Stimulated activated CD8-positive, alpha-beta memory T cell treated with anti-CD3 and anti-CD28 coated beads, Interleukin-12 subunit alpha, Interleukin-12 subunit beta, amount 100 ng/mL, for 1 hour (primary cell): Measurements from ENCODE around the gene CDH13.

Experiments used
- DNase-seq: peaks from one replicate; pipeline ENCODE4 v3.0.0-alpha.2; 2020; ENCODE audit warnings: low read depth

Gene CDH13

DNA sequence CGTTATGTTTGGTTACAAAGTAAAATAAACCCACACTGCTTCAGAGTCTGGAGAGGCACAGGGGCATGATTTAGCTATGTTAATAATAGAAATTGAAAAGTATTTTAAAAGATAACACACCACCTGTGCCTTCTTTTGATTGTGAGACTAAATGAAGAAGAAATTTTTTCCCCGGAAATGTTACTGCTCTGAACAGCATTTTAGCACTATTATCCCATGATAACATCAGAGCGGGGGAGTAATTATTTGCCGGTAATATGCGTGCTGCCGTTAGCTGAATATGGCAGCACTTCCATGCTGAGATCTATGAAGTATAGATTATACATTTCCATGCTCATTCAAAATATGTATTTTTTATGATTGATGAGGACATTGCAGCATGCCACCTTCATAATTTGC is 680.8 kb downstream of the CDH13 start:
- no peak for DNase-seq

GRCh38 chr16:83308414-83308813 is 681.6 kb downstream of the CDH13 start:
- DNase-seq = no peak

DNA sequence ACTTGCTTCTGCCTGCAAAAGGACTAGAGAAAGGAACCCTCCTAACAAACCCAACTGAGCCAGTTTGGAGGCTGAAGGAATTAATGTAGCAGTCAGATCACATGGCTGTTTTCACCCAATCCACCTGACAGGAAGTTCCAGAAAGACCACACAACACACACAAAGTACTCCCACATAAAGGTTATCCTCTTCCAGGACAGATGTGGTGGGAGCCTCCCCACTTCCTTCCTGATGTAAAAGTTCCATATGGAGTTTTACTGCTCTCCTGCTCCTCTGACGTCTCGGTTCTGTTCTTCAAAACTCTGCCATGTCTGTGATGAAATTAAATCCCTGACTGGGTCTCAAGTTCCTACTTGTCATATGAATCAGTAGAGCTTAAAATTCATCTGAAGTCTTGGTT is 684.0 kb downstream of the CDH13 start:
- no peak for DNase-seq

DNA sequence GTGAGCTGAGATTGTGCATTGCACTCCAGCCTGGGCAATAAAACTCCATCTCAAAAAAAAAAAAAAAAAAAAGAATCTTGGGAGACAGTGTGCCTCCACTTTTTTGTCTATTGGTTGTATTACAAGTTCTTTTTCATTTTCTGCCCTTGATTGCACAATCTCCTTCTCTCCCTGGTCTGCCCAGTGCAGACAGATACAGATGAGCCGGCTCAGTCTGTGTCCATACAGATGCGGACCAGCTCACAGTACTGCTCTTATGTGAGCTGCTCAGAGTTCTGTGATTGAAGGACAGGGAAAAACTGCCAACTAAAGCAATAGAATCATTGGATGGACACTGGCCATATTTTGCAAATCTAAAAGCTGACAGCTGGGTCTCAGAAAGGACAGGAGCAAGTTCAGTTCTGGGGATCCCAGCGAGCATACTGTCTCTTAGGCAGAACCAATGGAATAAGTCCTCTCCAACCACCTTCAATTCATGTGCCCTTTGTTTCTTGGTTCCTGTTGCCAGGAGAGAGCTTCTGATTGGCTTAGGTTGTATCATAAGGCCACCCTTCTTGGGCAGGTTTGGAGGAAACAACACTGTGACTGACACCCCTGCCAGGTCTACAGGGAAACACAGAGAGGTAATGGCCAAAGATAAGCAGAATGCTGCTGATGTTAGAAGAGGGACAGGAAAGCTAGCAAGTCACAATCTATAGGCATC is 685.4 kb downstream of the CDH13 start:
- no peak for DNase-seq

- DNase-seq = no peak
Measured at GRCh38 chr16:83312718-83313245, 686.0 kb downstream of the CDH13 start.

GRCh38 chr16:83315271-83315670 is 688.5 kb downstream of the CDH13 start:
- no peak for DNase-seq

DNA sequence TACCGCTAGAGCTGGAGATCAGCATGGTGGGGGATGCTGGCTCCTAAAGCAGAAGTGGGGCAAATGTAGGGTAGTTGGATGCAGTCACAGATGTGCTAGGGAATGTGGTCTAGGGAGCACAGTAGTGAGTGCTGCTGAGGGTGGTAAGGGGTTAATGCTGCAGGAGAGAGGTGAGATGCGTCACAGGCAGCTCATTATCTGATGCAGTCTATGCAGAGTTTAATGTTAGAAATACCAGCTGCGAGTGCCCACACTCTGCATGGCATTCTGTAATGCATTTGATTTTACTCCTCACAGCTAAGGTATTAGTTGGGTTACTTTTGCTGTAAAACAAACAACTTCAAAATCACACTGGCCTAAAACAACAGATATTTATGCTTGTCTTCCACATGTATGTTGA is 689.7 kb downstream of the CDH13 start:
- DNase-seq = no peak

GRCh38 chr16:83318390-83318789 is 691.6 kb downstream of the CDH13 start:
- DNase-seq = no peak

- no peak for DNase-seq
Measured at GRCh38 chr16:83328936-83329335, 702.2 kb downstream of the CDH13 start.

- no peak for DNase-seq
Measured at GRCh38 chr16:83329441-83329840, 702.7 kb downstream of the CDH13 start.

DNA sequence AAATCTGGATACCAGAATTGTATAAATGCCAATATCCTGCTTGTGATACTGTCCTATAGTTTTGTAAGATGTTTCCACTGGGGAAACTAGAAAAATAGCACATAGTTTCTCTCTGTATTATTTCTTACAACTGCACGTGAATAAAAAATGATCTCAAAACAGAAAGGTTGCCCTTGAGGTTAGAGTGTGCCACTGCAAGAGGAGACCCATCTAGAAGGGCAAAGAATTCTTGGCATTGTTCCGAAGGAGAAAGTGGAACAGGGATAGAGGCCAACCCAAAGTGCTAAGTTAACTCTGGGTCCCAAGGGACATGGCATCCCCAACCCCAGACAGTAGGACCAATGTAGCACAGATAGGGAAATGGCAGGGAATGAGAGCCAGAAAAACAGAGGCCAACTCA is 703.5 kb downstream of the CDH13 start:
- DNase-seq = no peak

DNA sequence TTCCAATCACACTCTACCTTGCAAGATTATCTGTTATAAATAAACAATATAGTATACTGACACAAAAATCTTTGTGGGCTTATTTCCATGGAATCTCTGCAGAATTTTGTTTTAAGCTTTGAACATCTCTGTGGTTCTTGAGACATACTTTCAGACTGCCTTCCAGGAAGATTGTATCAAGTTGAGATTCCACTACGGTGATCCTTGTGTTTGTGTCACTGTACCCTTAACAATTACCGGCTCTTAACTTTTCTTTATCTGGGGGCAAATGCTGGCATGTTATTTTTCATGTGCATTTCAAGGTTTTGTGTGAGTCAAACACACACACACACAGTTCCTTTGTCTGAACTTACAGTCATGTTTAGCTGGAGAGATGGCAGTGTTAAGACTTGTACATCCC is 708.3 kb downstream of the CDH13 start:
- no peak for DNase-seq

GRCh38 chr16:83336603-83337002 is 709.8 kb downstream of the CDH13 start:
- no peak for DNase-seq

DNA sequence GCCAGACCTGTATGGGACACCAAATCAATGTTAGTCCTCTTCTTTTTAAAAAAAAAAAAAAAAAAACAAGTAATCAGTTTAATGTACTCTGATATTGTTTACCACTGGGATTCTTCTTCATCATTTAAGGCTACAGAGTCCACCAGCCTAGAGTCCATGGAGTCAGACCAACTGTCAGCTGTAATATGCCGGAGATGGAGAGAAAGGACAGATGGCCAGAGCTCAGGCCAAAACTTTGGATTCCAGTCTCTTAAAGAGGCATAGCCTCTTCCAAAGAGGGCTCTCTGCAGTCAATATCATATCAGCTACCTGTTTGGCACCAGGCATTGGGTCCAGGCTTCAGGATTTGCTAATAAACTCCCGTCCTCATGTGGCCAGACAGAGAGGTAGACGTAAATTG is 711.4 kb downstream of the CDH13 start:
- DNase-seq = no peak

DNA sequence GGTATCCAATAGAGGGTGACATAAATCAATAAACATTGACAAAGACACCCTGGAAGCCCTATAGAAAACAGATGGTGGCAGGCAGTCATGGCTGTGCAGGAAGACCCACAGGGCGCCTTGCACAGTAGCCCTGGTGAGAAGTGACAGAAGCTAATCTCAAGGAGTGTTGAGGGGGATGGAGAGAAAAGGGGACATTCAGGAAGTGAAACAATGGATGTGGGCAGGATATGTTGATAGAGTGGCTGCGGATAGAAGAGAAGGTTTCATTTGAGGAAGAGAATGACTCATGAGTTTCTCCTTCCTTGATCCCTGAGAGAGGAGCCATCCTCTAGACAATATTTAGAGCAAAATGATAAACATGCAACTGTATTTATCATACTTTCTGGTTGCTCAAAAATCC is 712.2 kb downstream of the CDH13 start:
- DNase-seq = no peak

GRCh38 chr16:83343935-83344366 is 717.2 kb downstream of the CDH13 start:
- DNase-seq = no peak

- DNase-seq = no peak
Measured at GRCh38 chr16:83345846-83346640, 719.3 kb downstream of the CDH13 start.

DNA sequence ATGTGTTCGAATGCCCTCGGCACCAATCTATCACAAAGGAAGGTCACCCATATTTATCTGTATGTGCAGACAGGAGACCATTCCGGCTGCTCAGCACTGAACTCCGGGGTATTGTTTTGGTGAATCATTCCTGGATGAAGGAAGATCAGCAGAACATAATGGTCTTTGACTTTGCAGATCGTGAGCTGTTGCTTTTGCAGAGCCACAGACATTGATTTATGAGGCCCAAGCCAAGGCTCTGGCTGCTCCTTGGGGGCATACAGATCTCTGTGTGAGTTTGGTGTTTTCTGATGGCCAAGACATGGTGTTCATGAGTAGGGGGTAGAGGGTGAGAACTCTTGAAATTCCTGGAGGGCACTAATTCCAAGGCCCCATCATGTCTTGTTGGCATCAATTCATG is 722.2 kb downstream of the CDH13 start:
- DNase-seq = no peak

GRCh38 chr16:83350481-83350880 is 723.7 kb downstream of the CDH13 start:
- DNase-seq = no peak

- no peak for DNase-seq
Measured at GRCh38 chr16:83351846-83352245, 725.1 kb downstream of the CDH13 start.

DNA sequence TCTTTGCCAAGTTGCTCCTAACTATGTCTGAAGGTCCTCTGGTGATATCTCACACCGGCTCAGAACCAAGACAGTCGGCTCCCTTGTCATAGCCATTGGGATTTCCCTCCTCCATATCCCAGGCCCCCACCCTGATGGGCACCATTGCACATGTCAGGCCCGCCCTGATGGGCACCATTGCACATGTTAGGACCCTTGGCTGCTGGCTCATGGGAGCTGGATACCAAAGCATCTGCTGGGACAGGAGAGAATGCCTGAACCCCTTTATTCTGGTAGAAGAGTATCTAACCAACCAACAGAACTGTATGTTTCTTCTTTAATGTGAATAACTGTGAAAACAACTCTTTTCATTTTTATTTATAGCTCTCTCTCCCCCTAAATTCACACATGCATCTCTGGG is 726.5 kb downstream of the CDH13 start:
- no peak for DNase-seq

DNA sequence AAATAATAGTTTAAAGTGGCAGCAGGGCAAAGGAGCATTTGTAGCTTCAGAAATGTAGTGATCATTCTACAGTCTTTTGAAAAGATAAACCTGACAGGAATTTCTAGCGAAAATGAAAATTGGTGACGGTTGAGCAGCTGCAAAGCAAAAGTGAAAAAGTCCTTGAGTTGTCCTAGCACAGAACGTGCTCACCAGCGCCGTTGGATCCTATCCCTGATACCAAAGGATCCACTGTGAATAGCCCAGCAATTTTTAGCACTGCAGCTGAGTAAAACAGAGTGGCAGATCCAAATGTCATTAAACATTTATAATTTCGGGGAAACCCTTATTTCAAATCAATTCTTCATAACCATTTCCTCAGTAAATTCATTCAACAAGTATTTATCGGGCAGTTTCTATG is 727.2 kb downstream of the CDH13 start:
- DNase-seq = no peak

GRCh38 chr16:83355570-83356218 is 728.9 kb downstream of the CDH13 start:
- no peak for DNase-seq
